Thymus (tissue), 11 donors: Measurements from ENCODE around the gene AVPR2. TPM values are rescaled to one million over a fixed set of nuclear protein-coding genes. Genes with fewer than 3 reads are reported as not detected.

Experiments used
- DNase-seq, 9 donors: peaks; one replicate each; pipeline ENCODE4 v3.0.0-alpha.2; 2013; ENCODE audit warnings: low spot score in 9 of 9, low read depth in 6 of 9, missing footprints in 1 of 9
- H3K27ac ChIP-seq, 2 donors: one replicate each; pipeline ENCODE4 v1.5.1; 2013; ENCODE audit warnings: control low read depth in 1 of 2, low read depth in 1 of 2, low read length in 1 of 2, mild to moderate bottlenecking in 1 of 2, moderate library complexity in 1 of 2
- H3K27me3 ChIP-seq, 2 donors: one replicate each; pipeline ENCODE4 v1.5.1; 2013; ENCODE audit warnings: low read length in 1 of 2; ENCODE audit not compliant: control insufficient read depth in 2 of 2, insufficient read depth in 1 of 2
- H3K36me3 ChIP-seq, 2 donors: one replicate each; pipeline ENCODE4 v1.5.1; 2013; ENCODE audit warnings: low read length in 1 of 2, mild to moderate bottlenecking in 1 of 2, moderate library complexity in 1 of 2; ENCODE audit not compliant: control insufficient read depth in 2 of 2, insufficient read depth in 2 of 2
- H3K4me1 ChIP-seq, 2 donors: one replicate each; pipeline ENCODE4 v1.5.1; 2013; ENCODE audit warnings: low read length in 2 of 2; ENCODE audit not compliant: control insufficient read depth in 2 of 2, insufficient read depth in 2 of 2
- H3K4me3 ChIP-seq, 2 donors: one replicate each; pipeline ENCODE4 v1.5.1; 2013; ENCODE audit warnings: low read length in 2 of 2, control low read depth in 1 of 2, mild to moderate bottlenecking in 1 of 2
- H3K9me3 ChIP-seq, 2 donors: one replicate each; pipeline ENCODE4 v1.5.1; 2013; ENCODE audit warnings: low read length in 1 of 2, mild to moderate bottlenecking in 1 of 2; ENCODE audit not compliant: control insufficient read depth in 2 of 2, insufficient read depth in 1 of 2
- WGBS: extraction: QIAGEN DNeasy Blood & Tissue Kit; methylation state at CpG from one replicate; pipeline ENCODE4 v1.1.7; 2013; 5-methylcytosine and 5-hydroxymethylcytosine counted together
- polyA plus RNA-seq: library from polyadenylated mRNA; stranded (reverse); fragments of 200-250 nt; gene quantifications from one replicate; pipeline ENCODE4 v1.2.3, GENCODE V29; 2013
- total RNA-seq: library from RNA; stranded (reverse); fragments of 120-200 nt; gene quantifications from one replicate; pipeline ENCODE4 v1.2.4, GENCODE V29; 2013
- donor health status: healthy.

The AVPR2 gene
- total and polyA plus RNA-seq, 2 donors = 0.24 to 1.8 TPM

DNA sequence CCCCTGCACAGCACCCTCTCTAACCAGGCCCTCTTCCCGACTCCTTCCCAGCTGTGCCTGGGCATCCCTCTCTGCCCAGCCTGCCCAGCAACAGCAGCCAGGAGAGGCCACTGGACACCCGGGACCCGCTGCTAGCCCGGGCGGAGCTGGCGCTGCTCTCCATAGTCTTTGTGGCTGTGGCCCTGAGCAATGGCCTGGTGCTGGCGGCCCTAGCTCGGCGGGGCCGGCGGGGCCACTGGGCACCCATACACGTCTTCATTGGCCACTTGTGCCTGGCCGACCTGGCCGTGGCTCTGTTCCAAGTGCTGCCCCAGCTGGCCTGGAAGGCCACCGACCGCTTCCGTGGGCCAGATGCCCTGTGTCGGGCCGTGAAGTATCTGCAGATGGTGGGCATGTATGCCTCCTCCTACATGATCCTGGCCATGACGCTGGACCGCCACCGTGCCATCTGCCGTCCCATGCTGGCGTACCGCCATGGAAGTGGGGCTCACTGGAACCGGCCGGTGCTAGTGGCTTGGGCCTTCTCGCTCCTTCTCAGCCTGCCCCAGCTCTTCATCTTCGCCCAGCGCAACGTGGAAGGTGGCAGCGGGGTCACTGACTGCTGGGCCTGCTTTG, 1.1 kb downstream of the AVPR2 start:
- 95% methylated on average over 32 of the region's 32 CpGs for WGBS
- H3K36me3 ChIP-seq = peaks cover 23 to 31% of the 10 kb centered on the region in 2 donors
- no peak overlapping the region for H3K4me3 ChIP-seq
- DNase-seq = no peak
- no peaks in the 10 kb centered on the region for H3K9me3 ChIP-seq
- H3K27ac ChIP-seq = no peak overlapping the region
- H3K27me3 ChIP-seq = peaks cover 0 to 4% of the 10 kb centered on the region in 2 donors
- H3K4me1 ChIP-seq = peaks cover 0 to 34% of the 10 kb centered on the region in 2 donors

DNA sequence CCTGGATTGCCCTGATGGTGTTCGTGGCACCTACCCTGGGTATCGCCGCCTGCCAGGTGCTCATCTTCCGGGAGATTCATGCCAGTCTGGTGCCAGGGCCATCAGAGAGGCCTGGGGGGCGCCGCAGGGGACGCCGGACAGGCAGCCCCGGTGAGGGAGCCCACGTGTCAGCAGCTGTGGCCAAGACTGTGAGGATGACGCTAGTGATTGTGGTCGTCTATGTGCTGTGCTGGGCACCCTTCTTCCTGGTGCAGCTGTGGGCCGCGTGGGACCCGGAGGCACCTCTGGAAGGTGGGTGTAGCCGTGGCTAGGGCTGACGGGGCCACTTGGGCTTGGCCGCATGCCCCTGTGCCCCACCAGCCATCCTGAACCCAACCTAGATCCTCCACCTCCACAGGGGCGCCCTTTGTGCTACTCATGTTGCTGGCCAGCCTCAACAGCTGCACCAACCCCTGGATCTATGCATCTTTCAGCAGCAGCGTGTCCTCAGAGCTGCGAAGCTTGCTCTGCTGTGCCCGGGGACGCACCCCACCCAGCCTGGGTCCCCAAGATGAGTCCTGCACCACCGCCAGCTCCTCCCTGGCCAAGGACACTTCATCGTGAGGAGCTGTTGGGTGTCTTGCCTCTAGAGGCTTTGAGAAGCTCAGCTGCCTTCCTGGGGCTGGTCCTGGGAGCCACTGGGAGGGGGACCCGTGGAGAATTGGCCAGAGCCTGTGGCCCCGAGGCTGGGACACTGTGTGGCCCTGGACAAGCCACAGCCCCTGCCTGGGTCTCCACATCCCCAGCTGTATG, 1.8 kb downstream of the AVPR2 start:
- H3K36me3 ChIP-seq = peaks cover 30 to 38% of the 10 kb centered on the region in 2 donors
- no peak for DNase-seq
- WGBS = 73% methylated on average over 27 of the region's 27 CpGs
- no peaks in the 10 kb centered on the region for H3K9me3 ChIP-seq
- H3K4me3 ChIP-seq = no peak overlapping the region
- peak overlapping the region in 1 of 2 donors; percentile 52 for H3K27ac ChIP-seq
- H3K27me3 ChIP-seq = peaks cover 0 to 4% of the 10 kb centered on the region in 2 donors
- H3K4me1 ChIP-seq = peaks cover 0 to 28% of the 10 kb centered on the region in 2 donors

DNA sequence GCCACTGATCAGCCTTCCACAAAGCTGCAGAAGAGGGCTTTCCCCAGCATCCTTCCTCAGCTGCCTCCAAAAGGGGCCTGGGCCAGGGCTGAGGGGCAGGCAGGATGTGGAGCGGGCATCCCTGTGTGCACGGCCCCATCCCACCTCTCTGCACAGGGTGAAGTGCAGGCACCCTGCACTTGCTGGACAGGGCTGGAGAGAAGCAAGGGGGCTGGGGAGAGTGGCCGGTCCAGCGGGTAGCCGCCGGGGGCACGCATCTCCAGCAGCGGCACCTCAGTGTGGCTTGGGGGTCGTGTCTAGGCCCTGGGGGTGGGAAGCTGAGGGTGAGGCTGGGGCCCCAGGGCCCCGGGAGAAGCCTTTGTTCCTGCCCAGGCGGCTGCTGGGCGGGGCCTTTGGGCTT, 3.0 kb downstream of the AVPR2 start:
- peaks cover 0 to 4% of the 10 kb centered on the region in 2 donors for H3K27me3 ChIP-seq
- DNase-seq = no peak
- H3K4me1 ChIP-seq = peaks cover 0 to 22% of the 10 kb centered on the region in 2 donors
- no peaks in the 10 kb centered on the region for H3K9me3 ChIP-seq
- no peak overlapping the region for H3K27ac ChIP-seq
- 92% methylated on average over 12 of the region's 12 CpGs for WGBS
- H3K36me3 ChIP-seq = peaks cover 30 to 42% of the 10 kb centered on the region in 2 donors
- no peak overlapping the region for H3K4me3 ChIP-seq

DNA sequence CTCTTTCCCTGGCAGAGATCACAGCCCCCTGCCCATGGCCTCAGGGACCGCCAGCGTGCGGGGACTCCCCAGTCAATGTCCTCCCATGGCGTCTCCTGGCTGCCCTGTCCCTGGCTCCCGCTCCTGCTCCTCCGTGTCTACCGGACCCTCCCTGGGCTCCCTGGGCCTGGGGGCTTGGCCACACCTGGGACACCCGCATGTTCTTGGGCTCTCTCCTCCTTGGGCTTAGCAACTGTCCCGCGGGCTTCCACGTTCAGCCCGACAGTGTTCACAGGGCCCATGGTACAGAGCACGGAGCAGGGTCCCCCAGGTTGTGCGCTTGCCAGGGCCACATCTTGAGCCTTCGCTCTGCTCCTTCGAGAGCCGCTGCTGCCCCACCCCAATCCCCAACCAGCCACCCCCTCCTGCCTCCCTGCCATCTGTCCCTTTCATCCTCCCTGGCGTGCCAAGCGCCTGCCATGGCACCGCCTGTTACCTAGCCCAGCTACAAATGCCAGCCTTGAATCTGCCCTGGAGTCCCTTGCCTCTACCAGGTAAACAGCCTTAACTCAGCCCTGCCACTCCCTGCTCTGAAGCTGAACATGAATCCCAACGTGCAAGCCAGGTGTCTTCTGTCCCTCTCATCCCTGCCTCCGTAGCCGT, 3.9 kb downstream of the AVPR2 start:
- no peak for DNase-seq
- Histone ChIP-seq H3K9me3 (no peaks in the 10 kb centered on the region), H3K4me3 (no peak overlapping the region), H3K27ac (no peak overlapping the region), H3K36me3 (peaks cover 37 to 51% of the 10 kb centered on the region in 2 donors), H3K4me1 (peaks cover 0 to 20% of the 10 kb centered on the region in 2 donors), H3K27me3 (peaks cover 0 to 11% of the 10 kb centered on the region in 2 donors)
- WGBS = 98% methylated on average over 23 of the region's 23 CpGs

DNA sequence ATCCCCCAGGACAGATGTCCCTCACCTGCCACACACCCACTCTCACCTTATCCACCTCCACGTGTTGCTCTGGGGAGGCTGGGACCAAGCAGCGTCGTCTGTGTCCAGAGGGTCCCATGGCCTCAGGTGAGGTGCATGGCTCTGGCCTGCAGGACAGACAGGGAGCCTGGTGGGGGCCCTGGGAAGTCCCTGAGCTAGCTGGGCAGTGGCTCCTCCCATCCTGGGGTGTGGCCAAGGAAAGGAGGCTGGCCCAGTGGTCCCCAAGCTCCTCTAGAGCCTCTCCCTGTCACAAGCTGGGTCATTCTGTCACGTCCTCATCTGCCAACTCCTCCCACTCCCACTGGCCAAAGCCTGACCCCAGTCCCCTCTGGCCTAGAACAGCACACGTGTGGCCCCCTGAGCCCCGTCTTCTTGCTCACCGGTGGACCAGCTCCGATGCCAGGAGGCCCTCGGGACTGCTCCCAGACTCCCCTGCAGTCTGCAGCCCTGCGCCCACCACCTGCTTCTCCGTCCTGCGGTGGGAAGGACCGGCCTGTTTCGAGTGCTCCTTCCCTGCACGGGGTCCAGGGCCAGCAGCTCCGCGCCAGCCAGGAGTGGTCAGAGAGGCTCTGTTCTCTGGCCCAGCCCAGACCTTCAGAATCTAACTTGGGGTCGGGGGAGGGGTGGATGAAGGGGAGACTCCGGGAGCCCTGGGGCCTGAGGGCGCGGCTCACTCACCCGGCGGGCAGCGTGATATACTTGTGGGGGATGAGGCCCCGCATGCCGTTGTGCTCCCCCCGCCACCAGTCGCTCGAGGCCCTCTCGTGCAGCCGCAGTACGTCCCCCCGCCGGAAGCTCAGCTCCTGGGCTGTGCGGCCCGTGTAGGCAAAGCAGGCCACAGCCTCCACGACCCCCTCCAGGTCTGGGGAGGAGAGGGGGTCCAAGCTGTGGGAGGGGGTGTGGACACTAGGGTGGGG, 4.8 kb downstream of the AVPR2 start:
- DNase-seq = no peak
- Histone ChIP-seq H3K27ac (no peak overlapping the region), H3K4me1 (peaks cover 0 to 10% of the 10 kb centered on the region in 2 donors), H3K36me3 (peaks cover 43 to 61% of the 10 kb centered on the region in 2 donors), H3K9me3 (no peaks in the 10 kb centered on the region), H3K27me3 (peaks cover 0 to 10% of the 10 kb centered on the region in 2 donors), H3K4me3 (no peak overlapping the region)
- 97% methylated on average over 37 of the region's 37 CpGs for WGBS

DNA sequence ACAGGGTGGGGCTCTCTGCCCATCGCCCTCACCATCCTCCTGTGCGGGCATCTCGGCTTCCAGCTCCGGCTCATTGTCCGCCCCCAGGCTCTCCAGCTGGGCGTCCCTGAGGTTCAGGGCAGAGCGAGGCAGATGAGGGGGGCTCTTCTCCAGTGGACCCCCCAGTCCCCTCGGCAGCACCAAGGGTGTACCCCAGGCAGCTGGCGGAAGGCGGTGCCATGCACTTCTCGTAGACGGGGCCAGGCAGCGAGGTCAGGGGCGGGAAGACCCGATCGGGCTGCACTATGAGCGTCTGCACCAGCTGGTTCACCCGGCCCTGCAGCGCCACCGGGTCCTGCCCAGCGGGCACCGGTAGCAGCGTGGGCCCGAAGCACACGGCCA, 5.5 kb downstream of the AVPR2 start:
- Histone ChIP-seq H3K9me3 (no peaks in the 10 kb centered on the region), H3K4me1 (peaks cover 0 to 6% of the 10 kb centered on the region in 2 donors), H3K36me3 (peaks cover 43 to 61% of the 10 kb centered on the region in 2 donors), H3K27me3 (peaks cover 0 to 10% of the 10 kb centered on the region in 2 donors), H3K4me3 (no peak overlapping the region), H3K27ac (no peak overlapping the region)
- DNase-seq = no peak
- WGBS = 99% methylated on average over 25 of the region's 25 CpGs

DNA sequence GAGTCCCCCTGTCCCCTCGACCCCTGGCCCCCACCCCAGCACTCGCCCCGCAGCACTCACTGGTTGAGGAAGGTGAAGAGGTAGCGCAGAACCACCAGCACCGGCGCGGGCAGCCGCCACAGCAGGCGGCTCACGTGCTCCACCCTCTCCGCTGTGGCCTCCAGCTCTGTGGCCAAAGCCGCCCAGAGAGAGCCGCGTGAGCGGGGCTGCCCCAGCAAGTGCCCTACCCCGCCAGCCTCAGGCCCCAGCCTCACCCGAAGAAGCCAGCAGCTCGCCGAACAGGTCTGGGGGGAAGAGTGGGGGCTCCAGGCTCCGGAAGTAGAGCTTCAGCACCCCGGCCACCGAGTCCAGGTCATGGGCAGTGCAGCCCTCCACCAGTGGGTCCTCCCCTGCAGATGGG, 6.0 kb downstream of the AVPR2 start:
- peaks cover 0 to 5% of the 10 kb centered on the region in 2 donors for H3K4me1 ChIP-seq
- H3K9me3 ChIP-seq = no peaks in the 10 kb centered on the region
- H3K27ac ChIP-seq = no peak overlapping the region
- peaks cover 0 to 10% of the 10 kb centered on the region in 2 donors for H3K27me3 ChIP-seq
- H3K36me3 ChIP-seq = peaks cover 43 to 61% of the 10 kb centered on the region in 2 donors
- DNase-seq = no peak
- 98% methylated on average over 22 of the region's 22 CpGs for WGBS
- H3K4me3 ChIP-seq = no peak overlapping the region

DNA sequence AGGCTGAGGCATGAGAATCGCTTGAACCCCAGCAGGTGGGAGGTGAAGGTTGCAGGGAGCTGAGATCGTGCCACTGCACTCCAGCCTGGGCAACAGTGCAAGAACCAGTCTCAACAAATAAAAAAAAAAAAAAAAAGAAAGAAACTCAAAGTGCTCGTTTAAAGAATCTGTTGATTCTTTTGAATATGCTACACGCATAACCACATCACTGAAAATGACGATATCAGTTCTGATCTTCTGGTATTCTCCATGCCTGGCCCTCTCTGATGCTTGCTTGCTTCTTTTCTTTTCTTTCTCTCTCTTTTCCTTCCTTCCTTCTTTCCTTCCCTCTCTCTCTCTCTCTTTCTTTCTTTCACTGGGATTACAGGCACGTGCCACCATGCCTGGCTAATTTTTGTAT, 7.3 kb downstream of the AVPR2 start:
- H3K4me3 ChIP-seq = no peak overlapping the region
- no peak overlapping the region for H3K27ac ChIP-seq
- H3K4me1 ChIP-seq = peaks cover 0 to 5% of the 10 kb centered on the region in 2 donors
- H3K27me3 ChIP-seq = peaks cover 0 to 10% of the 10 kb centered on the region in 2 donors
- WGBS = 42% methylated on average over 6 of the region's 6 CpGs
- no peaks in the 10 kb centered on the region for H3K9me3 ChIP-seq
- DNase-seq = no peak
- H3K36me3 ChIP-seq = peaks cover 45 to 65% of the 10 kb centered on the region in 2 donors
